ENCODE measurements around the gene NUDT13. TPM values are rescaled to one million over a fixed set of nuclear protein-coding genes. Genes with fewer than 3 reads are reported as not detected.
"Not testable (repeated sequence)": the region's sequence is repeated elsewhere in the genome, so short reads cannot be mapped to it uniquely, and the experiment has no call there.

Gene NUDT13
- total and polyA plus RNA-seq, 9 donors = 2.0 to 5.0 (median 3.0) TPM

DNA sequence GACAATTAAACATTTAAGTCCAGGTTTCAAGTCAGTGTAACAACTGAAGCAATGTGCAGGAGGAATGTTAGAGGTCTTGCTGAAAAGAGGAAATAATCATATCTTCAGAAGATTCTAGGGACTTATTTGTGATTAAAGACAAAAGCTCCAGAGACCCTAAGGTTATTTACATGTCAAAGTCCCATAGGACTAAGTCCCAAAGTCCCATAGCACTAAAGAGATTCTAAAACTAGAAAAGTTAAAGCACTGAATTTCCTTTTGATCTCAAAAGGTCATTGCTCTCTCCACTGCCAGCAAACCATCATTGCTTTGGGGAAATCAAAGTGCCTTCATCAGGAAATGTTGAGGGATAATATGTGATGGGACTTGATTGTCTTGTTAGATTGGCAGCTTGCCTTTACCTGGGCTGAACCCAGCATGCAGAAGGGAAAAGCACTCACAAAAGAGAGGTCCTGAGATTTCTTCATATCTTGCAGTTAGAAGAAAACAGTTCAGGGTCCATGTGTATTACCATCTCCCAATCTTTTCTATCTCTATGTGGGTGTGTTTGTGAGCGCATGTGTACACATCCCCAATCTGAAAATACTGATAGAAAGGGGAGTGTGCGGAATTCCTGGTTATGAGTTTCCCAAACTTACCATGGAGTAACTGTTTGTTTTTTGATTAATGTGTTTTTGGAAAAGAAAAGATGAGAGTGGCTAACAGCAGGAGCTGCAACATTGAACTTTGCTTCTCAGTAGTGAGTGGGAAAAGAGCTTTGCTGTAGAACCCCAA lies 21.8 kb downstream of the NUDT13 start:
- no CpG with 5 or more reads among the region's 2 CpGs for WGBS (ENCODE audit: insufficient coverage)
- Histone ChIP-seq H3K9me3 (replicated peaks; ENCODE audit: control insufficient read depth, low read depth, low read length) (no peaks in the 10 kb centered on the region), H3K27me3 (ENCODE audit: control insufficient read depth, insufficient read depth, low read length) (no peaks in the 10 kb centered on the region), H3K4me1 (ENCODE audit: control insufficient read depth, insufficient read depth, low read length) (no peaks in the 10 kb centered on the region), H3K36me3 (ENCODE audit: control insufficient read depth, insufficient read depth, low read length) (peaks cover 42% of the 10 kb centered on the region), H3K27ac (ENCODE audit: low read length) (no peak overlapping the region), H3K4me3 (ENCODE audit: low read length) (no peak overlapping the region)
- DNase-seq = no peak

DNA sequence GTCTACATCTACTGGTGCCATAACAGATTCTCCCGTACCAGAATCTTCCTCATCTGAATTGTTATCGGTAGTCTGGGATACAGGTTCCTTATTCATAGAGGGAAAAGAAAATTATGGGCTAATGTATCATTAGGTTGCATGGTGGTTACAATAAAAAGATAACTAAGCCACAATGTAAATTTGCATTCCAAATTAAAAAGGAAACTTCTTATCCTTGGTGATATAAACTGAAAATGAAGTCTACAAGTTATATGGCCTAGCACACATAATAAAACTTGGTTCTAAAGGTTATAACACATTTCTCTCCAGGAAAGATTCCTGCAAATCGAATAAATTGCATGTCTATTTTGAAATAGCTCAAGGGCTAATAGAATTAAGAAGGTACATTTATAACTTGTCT lies 24.5 kb downstream of the NUDT13 start:
- DNase-seq = no peak
- no peaks in the 10 kb centered on the region for H3K27me3 ChIP-seq (ENCODE audit: control insufficient read depth, insufficient read depth, low read length)
- no peaks in the 10 kb centered on the region for H3K4me1 ChIP-seq (ENCODE audit: control insufficient read depth, insufficient read depth, low read length)
- WGBS (ENCODE audit: insufficient coverage) = no CpG with 5 or more reads among the region's 3 CpGs
- no peak overlapping the region for H3K4me3 ChIP-seq (ENCODE audit: low read length)
- H3K36me3 ChIP-seq (ENCODE audit: control insufficient read depth, insufficient read depth, low read length) = peaks cover 48% of the 10 kb centered on the region
- no peaks in the 10 kb centered on the region for H3K9me3 ChIP-seq (replicated peaks; ENCODE audit: control insufficient read depth, low read depth, low read length)
- no peak overlapping the region for H3K27ac ChIP-seq (ENCODE audit: low read length)

DNA sequence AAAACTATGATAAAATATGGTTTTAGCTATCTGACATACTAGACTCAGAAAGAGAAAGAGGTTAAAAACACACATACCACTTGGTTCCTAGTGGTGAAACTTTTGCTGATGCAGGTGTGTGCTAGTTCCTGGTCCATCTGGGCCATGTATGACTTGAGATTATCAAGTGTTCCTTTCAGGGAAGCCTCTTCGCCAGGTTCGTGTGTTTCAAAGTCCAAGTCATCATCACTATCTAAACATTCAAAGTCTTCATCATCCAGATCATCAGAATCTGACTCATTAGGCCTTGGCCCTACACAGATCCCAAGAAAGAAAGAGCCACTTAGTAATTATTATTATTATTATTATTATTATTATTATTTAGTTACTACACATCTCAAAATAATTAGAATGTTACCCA lies 26.4 kb downstream of the NUDT13 start:
- Histone ChIP-seq H3K4me1 (ENCODE audit: control insufficient read depth, insufficient read depth, low read length) (no peaks in the 10 kb centered on the region), H3K4me3 (ENCODE audit: low read length) (no peak overlapping the region), H3K9me3 (replicated peaks; ENCODE audit: control insufficient read depth, low read depth, low read length) (no peaks in the 10 kb centered on the region), H3K27ac (ENCODE audit: low read length) (no peak overlapping the region), H3K27me3 (ENCODE audit: control insufficient read depth, insufficient read depth, low read length) (no peaks in the 10 kb centered on the region), H3K36me3 (ENCODE audit: control insufficient read depth, insufficient read depth, low read length) (peaks cover 49% of the 10 kb centered on the region)
- no peak for DNase-seq
- WGBS (ENCODE audit: insufficient coverage) = no CpG with 5 or more reads among the region's 2 CpGs

DNA sequence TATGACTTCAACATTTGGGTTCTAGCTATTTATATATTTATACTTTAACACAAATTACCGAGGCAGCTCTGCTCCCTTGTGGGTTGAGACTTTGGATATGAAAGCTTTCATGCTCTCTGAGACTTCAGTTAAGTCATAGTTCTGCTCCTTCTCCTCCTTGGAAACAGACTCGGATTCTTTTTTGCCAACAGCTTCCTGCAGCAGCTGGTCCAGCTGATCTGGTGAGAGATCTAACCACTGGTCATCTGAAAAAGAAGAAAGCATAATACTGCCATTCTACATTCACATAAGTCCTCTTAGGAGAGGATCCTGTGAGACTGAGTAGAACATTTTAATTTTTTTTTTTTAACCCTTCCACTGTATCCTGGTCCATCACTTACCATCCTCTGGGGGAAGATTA lies 29.0 kb downstream of the NUDT13 start:
- WGBS (ENCODE audit: insufficient coverage) = 60% methylated on average over 1 of the region's 2 CpGs

DNA sequence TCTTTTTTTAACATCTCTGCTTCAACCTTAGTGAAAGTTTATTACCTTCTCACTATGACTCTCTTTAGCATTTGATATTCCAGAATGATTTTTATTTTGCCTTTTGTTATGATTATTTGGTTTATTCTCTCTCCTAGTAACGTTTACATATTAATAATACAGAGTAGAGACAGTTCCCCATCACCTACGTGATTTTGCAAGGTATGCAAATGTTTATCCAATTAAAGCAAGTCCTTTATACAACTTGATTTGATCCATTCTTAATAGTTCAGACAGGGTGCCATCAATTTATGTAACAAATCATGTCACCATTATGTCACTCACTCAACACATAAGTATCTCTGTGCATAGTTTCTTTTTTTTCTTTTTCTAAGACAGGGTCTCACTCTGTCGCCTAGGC lies 31.3 kb downstream of the NUDT13 start:
- 80% methylated on average over 1 of the region's 3 CpGs for WGBS (ENCODE audit: insufficient coverage)
- no peak for DNase-seq
- no peak overlapping the region for H3K27ac ChIP-seq (ENCODE audit: low read length)

More for the DNA sequence above, 29.0 kb downstream of the NUDT13 start:
- Histone ChIP-seq H3K27ac (ENCODE audit: low read length) (no peak overlapping the region), H3K4me1 (ENCODE audit: control insufficient read depth, insufficient read depth, low read length) (no peaks in the 10 kb centered on the region), H3K9me3 (replicated peaks; ENCODE audit: control insufficient read depth, low read depth, low read length) (no peaks in the 10 kb centered on the region), H3K27me3 (ENCODE audit: control insufficient read depth, insufficient read depth, low read length) (no peaks in the 10 kb centered on the region), H3K36me3 (ENCODE audit: control insufficient read depth, insufficient read depth, low read length) (peaks cover 56% of the 10 kb centered on the region), H3K4me3 (ENCODE audit: low read length) (no peak overlapping the region)
- no peak for DNase-seq

DNA sequence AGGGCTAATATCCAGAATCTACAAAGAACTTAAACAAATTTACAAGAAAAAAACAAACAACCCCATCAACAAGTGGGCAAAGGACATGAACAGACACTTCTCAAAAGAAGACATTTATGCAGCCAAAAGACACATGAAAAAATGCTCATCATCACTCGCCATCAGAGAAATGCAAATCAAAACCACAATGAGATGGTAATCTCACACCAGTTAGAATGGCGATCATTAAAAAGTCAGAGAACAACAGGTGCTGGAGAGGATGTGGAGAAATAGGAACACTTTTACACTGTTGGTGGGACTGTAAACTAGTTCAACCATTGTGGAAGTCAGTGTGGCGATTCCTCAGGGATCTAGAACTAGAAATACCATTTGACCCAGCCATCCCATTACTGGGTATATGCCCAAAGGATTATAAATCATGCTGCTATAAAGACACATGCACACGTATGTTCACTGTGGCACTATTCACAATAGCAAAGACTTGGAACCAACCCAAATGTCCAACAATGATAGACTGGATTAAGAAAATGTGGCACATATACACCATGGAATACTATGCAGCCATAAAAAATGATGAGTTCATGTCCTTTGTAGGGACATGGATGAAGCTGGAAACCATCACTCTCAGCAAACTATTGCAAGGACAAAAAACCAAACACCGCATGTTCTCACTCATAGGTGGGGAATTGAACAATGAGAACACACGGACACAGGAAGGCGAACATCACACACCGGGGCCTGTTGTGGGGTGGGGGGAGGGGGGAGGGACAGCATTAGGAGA lies 40.6 kb downstream of the NUDT13 start:
- DNase-seq; H3K27ac ChIP-seq (ENCODE audit: low read length); H3K4me3 ChIP-seq (ENCODE audit: low read length); H3K27me3 ChIP-seq (ENCODE audit: control insufficient read depth, insufficient read depth, low read length); H3K9me3 ChIP-seq (replicated peaks; ENCODE audit: control insufficient read depth, low read depth, low read length); H3K4me1 ChIP-seq (ENCODE audit: control insufficient read depth, insufficient read depth, low read length): not testable (repeated sequence)
- H3K36me3 ChIP-seq (ENCODE audit: control insufficient read depth, insufficient read depth, low read length) = peaks cover 36% of the 10 kb centered on the region
- WGBS (ENCODE audit: insufficient coverage) = no CpG with 5 or more reads among the region's 8 CpGs

More for the DNA sequence above, 31.3 kb downstream of the NUDT13 start:
- Histone ChIP-seq H3K27me3 (ENCODE audit: control insufficient read depth, insufficient read depth, low read length) (no peaks in the 10 kb centered on the region), H3K36me3 (ENCODE audit: control insufficient read depth, insufficient read depth, low read length) (peaks cover 60% of the 10 kb centered on the region), H3K9me3 (replicated peaks; ENCODE audit: control insufficient read depth, low read depth, low read length) (no peaks in the 10 kb centered on the region), H3K4me1 (ENCODE audit: control insufficient read depth, insufficient read depth, low read length) (no peaks in the 10 kb centered on the region), H3K4me3 (ENCODE audit: low read length) (no peak overlapping the region)

DNA sequence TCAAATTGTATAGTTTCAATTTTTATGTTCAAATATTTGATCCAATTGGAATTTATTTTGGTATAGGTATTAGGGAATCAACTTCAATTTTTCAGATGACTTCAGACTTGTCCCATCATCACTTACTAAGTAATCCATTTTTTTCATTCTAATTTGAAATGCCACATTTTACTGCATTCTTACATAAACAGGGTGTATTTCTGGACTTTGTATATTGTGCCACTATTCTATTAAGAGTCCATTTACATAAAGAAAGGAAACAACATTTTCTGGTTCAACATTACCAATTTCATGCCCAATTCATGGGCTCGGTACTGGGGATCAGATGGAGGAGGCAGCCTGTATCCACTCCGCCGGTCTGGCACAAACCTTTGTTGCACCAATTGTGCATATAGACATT lies 41.8 kb downstream of the NUDT13 start:
- H3K27ac ChIP-seq (ENCODE audit: low read length) = no peak overlapping the region
- peaks cover 30% of the 10 kb centered on the region for H3K36me3 ChIP-seq (ENCODE audit: control insufficient read depth, insufficient read depth, low read length)
- no peak overlapping the region for H3K4me3 ChIP-seq (ENCODE audit: low read length)
- 80% methylated on average over 1 of the region's 3 CpGs for WGBS (ENCODE audit: insufficient coverage)
- H3K4me1 ChIP-seq (ENCODE audit: control insufficient read depth, insufficient read depth, low read length) = no peaks in the 10 kb centered on the region
- DNase-seq = no peak
- H3K9me3 ChIP-seq (replicated peaks; ENCODE audit: control insufficient read depth, low read depth, low read length) = no peaks in the 10 kb centered on the region
- no peaks in the 10 kb centered on the region for H3K27me3 ChIP-seq (ENCODE audit: control insufficient read depth, insufficient read depth, low read length)

DNA sequence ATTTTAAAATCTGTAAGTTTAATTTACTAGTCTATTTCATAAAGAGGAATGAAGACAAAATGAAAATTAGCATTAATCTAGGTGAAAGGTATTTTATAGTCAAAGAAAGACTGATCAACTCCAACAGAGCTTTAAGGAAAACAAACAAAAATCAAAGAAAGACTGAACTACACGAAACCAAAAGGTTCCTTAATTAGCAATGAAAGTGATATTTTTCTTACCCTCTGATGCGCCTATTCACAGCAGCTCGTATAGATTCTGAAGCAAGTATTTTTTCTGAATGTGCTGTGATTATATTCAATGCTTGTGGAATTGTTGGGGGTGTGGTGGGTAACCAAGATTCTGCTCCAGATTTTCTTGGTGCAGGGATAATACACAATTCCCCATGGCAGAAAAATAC lies 45.8 kb downstream of the NUDT13 start:
- no peaks in the 10 kb centered on the region for H3K27me3 ChIP-seq (ENCODE audit: control insufficient read depth, insufficient read depth, low read length)
- H3K4me1 ChIP-seq (ENCODE audit: control insufficient read depth, insufficient read depth, low read length) = no peaks in the 10 kb centered on the region
- no peak overlapping the region for H3K27ac ChIP-seq (ENCODE audit: low read length)
- no peaks in the 10 kb centered on the region for H3K9me3 ChIP-seq (replicated peaks; ENCODE audit: control insufficient read depth, low read depth, low read length)
- WGBS (ENCODE audit: insufficient coverage) = no CpG with 5 or more reads among the region's 3 CpGs
- no peak for DNase-seq
- no peak overlapping the region for H3K4me3 ChIP-seq (ENCODE audit: low read length)
- H3K36me3 ChIP-seq (ENCODE audit: control insufficient read depth, insufficient read depth, low read length) = peaks cover 31% of the 10 kb centered on the region

DNA sequence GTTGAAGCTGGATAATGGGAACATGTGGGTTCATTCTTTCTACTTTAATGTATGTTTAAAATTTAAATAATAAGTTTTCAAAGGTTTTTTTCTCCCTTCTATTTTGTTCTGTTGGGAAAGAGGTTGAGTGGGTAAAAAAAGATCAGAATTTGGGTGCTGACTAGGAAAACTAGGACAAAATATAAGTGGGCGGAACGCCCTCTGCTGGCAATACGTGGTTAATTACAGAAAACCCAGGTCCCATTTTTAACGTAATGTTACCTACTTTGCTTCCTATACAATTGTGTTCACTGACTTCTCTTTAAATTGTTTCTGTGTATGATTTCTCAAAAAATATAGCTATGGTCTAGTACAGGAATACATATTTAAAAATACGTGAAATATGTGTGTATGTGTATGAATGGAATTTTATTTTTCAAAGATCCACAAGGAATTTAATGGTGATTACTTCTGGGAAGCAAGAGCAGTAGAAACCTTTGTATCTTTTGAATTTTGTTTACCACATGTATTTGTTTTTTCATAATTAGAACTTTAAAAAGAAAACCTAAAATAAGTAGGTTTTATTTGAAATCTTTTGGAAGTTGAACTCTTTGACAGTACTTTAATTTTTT lies 48.9 kb downstream of the NUDT13 start:
- DNase-seq = peak; percentile 67
- H3K4me1 ChIP-seq (ENCODE audit: control insufficient read depth, insufficient read depth, low read length) = no peaks in the 10 kb centered on the region
- WGBS (ENCODE audit: insufficient coverage) = 0% methylated on average over 1 of the region's 5 CpGs
- no peak overlapping the region for H3K4me3 ChIP-seq (ENCODE audit: low read length)
- no peak overlapping the region for H3K27ac ChIP-seq (ENCODE audit: low read length)
- no peaks in the 10 kb centered on the region for H3K27me3 ChIP-seq (ENCODE audit: control insufficient read depth, insufficient read depth, low read length)
- no peaks in the 10 kb centered on the region for H3K9me3 ChIP-seq (replicated peaks; ENCODE audit: control insufficient read depth, low read depth, low read length)
- peaks cover 35% of the 10 kb centered on the region for H3K36me3 ChIP-seq (ENCODE audit: control insufficient read depth, insufficient read depth, low read length)

DNA sequence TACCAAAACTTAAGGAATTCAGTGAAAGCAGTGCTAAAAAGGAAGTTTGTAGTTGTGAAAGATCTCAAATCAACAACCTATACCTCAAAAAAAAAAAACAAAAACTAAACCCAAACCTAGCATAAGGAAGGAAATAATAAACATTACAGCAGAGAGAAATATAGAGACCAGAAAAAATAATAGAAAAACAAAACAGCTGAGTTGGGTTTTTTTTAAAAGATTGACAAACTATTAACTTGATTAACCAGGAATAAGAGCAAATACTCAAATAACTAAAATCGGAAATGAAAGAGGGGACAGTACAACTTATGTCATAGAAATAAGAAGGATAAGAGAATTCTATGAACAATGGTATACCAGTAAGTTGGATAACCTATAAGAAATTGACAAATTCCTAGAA lies 50.8 kb downstream of the NUDT13 start:
- Histone ChIP-seq H3K36me3 (ENCODE audit: control insufficient read depth, insufficient read depth, low read length) (peaks cover 29% of the 10 kb centered on the region), H3K9me3 (replicated peaks; ENCODE audit: control insufficient read depth, low read depth, low read length) (no peaks in the 10 kb centered on the region), H3K4me1 (ENCODE audit: control insufficient read depth, insufficient read depth, low read length) (no peaks in the 10 kb centered on the region), H3K27me3 (ENCODE audit: control insufficient read depth, insufficient read depth, low read length) (no peaks in the 10 kb centered on the region), H3K27ac (ENCODE audit: low read length) (no peak overlapping the region), H3K4me3 (ENCODE audit: low read length) (no peak overlapping the region)
- no CpG with 5 or more reads among the region's 1 CpG for WGBS (ENCODE audit: insufficient coverage)
- no peak for DNase-seq
